Psoas muscle (tissue), 8 donors: Measurements from ENCODE around the gene MMP24OS. TPM values are rescaled to one million over a fixed set of nuclear protein-coding genes. Genes with fewer than 3 reads are reported as not detected.
A peak's percentile ranks its signal among the peaks of the same experiment; 100 is the strongest.

Experiments
- ATAC-seq, 4 donors: fragments of 200-7000 bp; cut with Tn5 transposase; one replicate each; pipeline ENCODE4 v1.9.1; 2020; ENCODE audit warnings: moderate library complexity in 3 of 4, mild to moderate bottlenecking in 2 of 4
- DNase-seq, 2 donors: peaks; one replicate each; pipeline ENCODE4 v3.0.0-alpha.2; 2020
- H3K27ac ChIP-seq: fragments of 200-600 bp; one replicate; pipeline ENCODE4 v1.8.0; 2022
- H3K27me3 ChIP-seq, 3 donors: fragments of 200-600 bp in 1 of 3; one replicate each; pipeline versions ENCODE4 v1.6.1 to v1.8.0; 2013 to 2022; ENCODE audit warnings: low read length in 2 of 3, mild to moderate bottlenecking in 2 of 3, moderate library complexity in 1 of 3; ENCODE audit not compliant: insufficient read depth in 3 of 3
- H3K36me3 ChIP-seq, 2 donors: fragments of 200-600 bp in 1 of 2; one replicate each; pipeline versions ENCODE4 v1.6.1 to v1.8.0; 2013 to 2022; ENCODE audit warnings: low read depth in 1 of 2, mild to moderate bottlenecking in 1 of 2, moderate library complexity in 1 of 2; ENCODE audit not compliant: insufficient read depth in 1 of 2
- H3K4me1 ChIP-seq: fragments of 200-600 bp; one replicate; pipeline ENCODE4 v1.8.0; 2022
- H3K4me3 ChIP-seq: fragments of 200-600 bp; one replicate; pipeline ENCODE4 v1.8.0; 2022; ENCODE audit warnings: mild to moderate bottlenecking
- H3K9me3 ChIP-seq: fragments of 200-600 bp; one replicate; pipeline ENCODE4 v1.8.0; 2022
- WGBS, 3 donors: extraction: QIAGEN DNeasy Blood & Tissue Kit; methylation state at CpG; one replicate each; pipeline versions ENCODE4 v1.1.6 to v1.1.7; 2013; 5-methylcytosine and 5-hydroxymethylcytosine counted together
- intact Hi-C, 2 donors: fragments of 100-400 bp; cut with DNase I; formaldehyde crosslinking; loops; one replicate each; pipeline versions ENCODE4 v1.11.0 to v1.14.2; 2022
- polyA plus RNA-seq, 3 donors: library from polyadenylated mRNA; stranded (reverse); fragments of 200-250 nt; gene quantifications; one replicate each; pipeline ENCODE4 v1.2.3, GENCODE V29; 2013
- total RNA-seq, 4 donors: library from RNA; stranded (reverse); fragmentation: NEBNext Ultra II Directional in 2 of 4; extraction: Animal tissue kit (Norgen Biotek cat#: 25700) in 2 of 4; gene quantifications; one replicate each; pipeline versions ENCODE4 v1.2.1 to v1.2.4, GENCODE V29; 2021 to 2023
- TF ChIP-seq, protein P1 (sequence below): fragments of 200-600 bp; IDR thresholded peaks from one replicate; pipeline ENCODE4 v1.8.0; 2022; ENCODE audit warnings: antibody characterized with exemption
- donor health status: healthy with polysubstance abuse.
- donor health status: DM: no; HTN: no; CAD: no; lungs with moderate emphysema.
- donor health status: Bipolar disorder and iron deficiency.
- donor health status: healthy.
- donor health status: DM: yes; HTN: yes; CAD: no.
- donor health status: DM: no; HTN: no; CAD: no.
- donor health status: DM: no; HTN: no; CAD: no.
- donor health status: DM: yes; HTN: yes; CAD: no.

The MMP24OS gene
- total and polyA plus RNA-seq, 7 donors, result 10.4 to 40.6 (median 25.1) TPM

- no peak overlapping the region for H3K27ac ChIP-seq
- no peaks in the 10 kb centered on the region for H3K27me3 ChIP-seq
- no peaks in the 10 kb centered on the region for H3K9me3 ChIP-seq
- no peak overlapping the region for H3K4me3 ChIP-seq
- intact Hi-C loops, result no loop called here
- peaks cover 19% of the 10 kb centered on the region for H3K4me1 ChIP-seq
- 94 to 98% (median 98%) methylated on average over 6 of the region's 6 CpGs for WGBS, 3 donors
- ATAC-seq (no peak), DNase-seq (no peak)
- peaks cover 2 to 53% of the 10 kb centered on the region in 2 donors for H3K36me3 ChIP-seq
- TF ChIP-seq, protein P1, sequence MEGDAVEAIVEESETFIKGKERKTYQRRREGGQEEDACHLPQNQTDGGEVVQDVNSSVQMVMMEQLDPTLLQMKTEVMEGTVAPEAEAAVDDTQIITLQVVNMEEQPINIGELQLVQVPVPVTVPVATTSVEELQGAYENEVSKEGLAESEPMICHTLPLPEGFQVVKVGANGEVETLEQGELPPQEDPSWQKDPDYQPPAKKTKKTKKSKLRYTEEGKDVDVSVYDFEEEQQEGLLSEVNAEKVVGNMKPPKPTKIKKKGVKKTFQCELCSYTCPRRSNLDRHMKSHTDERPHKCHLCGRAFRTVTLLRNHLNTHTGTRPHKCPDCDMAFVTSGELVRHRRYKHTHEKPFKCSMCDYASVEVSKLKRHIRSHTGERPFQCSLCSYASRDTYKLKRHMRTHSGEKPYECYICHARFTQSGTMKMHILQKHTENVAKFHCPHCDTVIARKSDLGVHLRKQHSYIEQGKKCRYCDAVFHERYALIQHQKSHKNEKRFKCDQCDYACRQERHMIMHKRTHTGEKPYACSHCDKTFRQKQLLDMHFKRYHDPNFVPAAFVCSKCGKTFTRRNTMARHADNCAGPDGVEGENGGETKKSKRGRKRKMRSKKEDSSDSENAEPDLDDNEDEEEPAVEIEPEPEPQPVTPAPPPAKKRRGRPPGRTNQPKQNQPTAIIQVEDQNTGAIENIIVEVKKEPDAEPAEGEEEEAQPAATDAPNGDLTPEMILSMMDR, result no peak
These were observed 2.6 kb upstream of the MMP24OS start for GRCh38 chr20:35280523-35280922.

GRCh38 chr20:35279533-35280174 lies 1.7 kb upstream of the MMP24OS start:
- no peak overlapping the region for H3K4me3 ChIP-seq
- WGBS, 3 donors, result 85 to 90% (median 87%) methylated on average over 7 of the region's 7 CpGs

DNA sequence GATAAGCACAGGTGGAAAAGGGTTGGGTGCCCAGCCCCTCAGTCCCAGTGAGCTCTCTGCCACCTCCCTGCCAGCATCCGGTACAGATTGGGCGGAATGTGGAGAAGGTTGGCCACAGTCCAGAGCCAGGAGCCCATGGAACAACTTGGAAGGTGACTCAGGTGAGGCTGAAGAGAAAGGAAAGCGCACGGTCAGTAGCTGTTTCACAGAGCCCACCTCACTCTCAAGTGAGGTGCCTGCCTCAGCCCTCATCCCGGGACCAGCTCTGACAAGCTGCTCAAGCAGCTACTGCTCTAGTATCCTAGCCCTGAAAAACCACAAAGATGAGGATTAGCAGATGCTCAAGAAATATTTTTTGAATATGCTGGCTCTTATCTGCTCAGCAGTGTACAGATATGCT lies 1.1 kb upstream of the MMP24OS start:
- Histone ChIP-seq H3K27me3 (no peaks in the 10 kb centered on the region), H3K9me3 (no peaks in the 10 kb centered on the region), H3K4me3 (no peak overlapping the region), H3K36me3 (peaks cover 2 to 65% of the 10 kb centered on the region in 2 donors), H3K27ac (peak overlapping the region; percentile 97), H3K4me1 (peaks cover 16% of the 10 kb centered on the region)
- ATAC-seq (no peak), DNase-seq (no peak)
- 82 to 93% (median 89%) methylated on average over 5 of the region's 5 CpGs for WGBS, 3 donors
- intact Hi-C loops, result loop anchor here in 1 of 2 donors (10.0 kb wide), 2 partner anchors 134 to 444 kb away; partner anchors contain the start of gene EDEM2
- TF ChIP-seq, protein P1, result no peak

More at GRCh38 chr20:35279533-35280174, 1.7 kb upstream of the MMP24OS start:
- DNase-seq (no peak), ATAC-seq (no peak)
- H3K4me1 ChIP-seq, result peaks cover 16% of the 10 kb centered on the region
- H3K27me3 ChIP-seq, result no peaks in the 10 kb centered on the region
- no peaks in the 10 kb centered on the region for H3K9me3 ChIP-seq
- TF ChIP-seq, protein P1, result no peak
- H3K36me3 ChIP-seq, result peaks cover 2 to 59% of the 10 kb centered on the region in 2 donors
- intact Hi-C loops, result loop anchor here in 1 of 2 donors (10.0 kb wide), 2 partner anchors 135 to 445 kb away; partner anchors contain the start of gene EDEM2
- H3K27ac ChIP-seq, result no peak overlapping the region

GRCh38 chr20:35277127-35277526 lies 795 bp downstream of the MMP24OS start:
- no peaks in the 10 kb centered on the region for H3K9me3 ChIP-seq
- H3K4me3 ChIP-seq, result peak overlapping the region; percentile 93
- H3K36me3 ChIP-seq, result peaks cover 2 to 60% of the 10 kb centered on the region in 2 donors
- H3K4me1 ChIP-seq, result peaks cover 8% of the 10 kb centered on the region
- 10 to 16% (median 12%) methylated on average over 10 of the region's 10 CpGs for WGBS, 3 donors
- TF ChIP-seq, protein P1, result no peak
- no peaks in the 10 kb centered on the region for H3K27me3 ChIP-seq
- DNase-seq (no peak), ATAC-seq (no peak)
- intact Hi-C loops, result loop anchor here in 1 of 2 donors (10.0 kb wide), 2 partner anchors 132 to 442 kb away; partner anchors contain the start of gene EDEM2
- peak overlapping the region; percentile 97 for H3K27ac ChIP-seq
